HG03135 (cell line): ENCODE results near the gene CCDC127.

ENCODE experiments used
- ATAC-seq: cut with Tn5 transposase; IDR thresholded peaks from one replicate; pipeline ENCODE4 v1.9.1; 2021; ENCODE audit warnings: mild to moderate bottlenecking, moderate library complexity; ENCODE audit not compliant: unreplicated experiment

CCDC127 gene

DNA sequence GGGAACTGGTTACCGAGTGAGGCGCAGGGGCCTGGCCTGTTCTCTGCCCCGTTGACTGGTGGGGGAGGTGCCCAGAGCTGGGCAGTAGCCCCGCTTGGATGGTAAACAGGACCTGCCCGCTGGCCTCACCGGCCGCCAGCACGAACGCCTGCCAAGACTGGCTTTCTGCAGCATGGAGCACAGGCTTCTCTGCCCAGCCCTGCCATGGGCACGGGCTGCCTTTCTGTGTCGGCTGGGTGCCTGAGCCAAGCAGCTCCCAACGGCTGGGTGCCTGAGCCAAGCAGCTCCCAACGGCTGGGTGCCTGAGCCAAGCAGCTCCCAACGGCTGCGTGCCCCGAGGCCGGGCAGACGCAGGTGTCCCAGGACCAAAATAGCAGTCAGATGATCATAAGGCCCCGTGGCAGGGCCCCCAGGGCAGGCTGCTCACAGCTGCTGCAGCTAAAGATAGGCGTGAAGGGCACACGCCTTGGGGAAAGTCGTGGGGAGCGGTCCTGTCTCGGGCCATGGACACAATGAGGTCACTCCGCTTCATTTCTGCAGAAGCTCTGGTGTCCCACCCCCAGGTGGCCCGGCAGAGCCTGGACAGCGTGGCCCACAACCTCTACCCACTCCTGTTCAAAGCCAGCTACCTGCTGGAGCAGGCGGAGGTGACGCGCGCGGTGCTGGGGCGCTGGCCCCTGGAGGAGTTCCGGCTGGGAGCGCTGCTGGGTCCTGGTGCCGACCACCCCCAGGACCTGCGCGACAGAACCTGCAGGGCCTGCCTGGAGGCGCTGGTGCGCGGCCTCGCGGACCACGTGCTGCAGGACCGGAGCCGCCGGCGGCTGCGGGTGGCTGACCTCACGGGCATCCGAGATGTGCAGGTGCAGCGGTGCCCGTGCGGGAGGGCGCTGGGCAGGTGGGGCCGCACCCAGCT lies 26.7 kb downstream of the CCDC127 start, which contains the start of gene LRRC14B:
TSS of gene LRRC14B (plus strand) at position 460 of the 913 bp plus-strand sequence. CDS start at position 504, 44 bp downstream.
- ATAC-seq, result no peak

DNA sequence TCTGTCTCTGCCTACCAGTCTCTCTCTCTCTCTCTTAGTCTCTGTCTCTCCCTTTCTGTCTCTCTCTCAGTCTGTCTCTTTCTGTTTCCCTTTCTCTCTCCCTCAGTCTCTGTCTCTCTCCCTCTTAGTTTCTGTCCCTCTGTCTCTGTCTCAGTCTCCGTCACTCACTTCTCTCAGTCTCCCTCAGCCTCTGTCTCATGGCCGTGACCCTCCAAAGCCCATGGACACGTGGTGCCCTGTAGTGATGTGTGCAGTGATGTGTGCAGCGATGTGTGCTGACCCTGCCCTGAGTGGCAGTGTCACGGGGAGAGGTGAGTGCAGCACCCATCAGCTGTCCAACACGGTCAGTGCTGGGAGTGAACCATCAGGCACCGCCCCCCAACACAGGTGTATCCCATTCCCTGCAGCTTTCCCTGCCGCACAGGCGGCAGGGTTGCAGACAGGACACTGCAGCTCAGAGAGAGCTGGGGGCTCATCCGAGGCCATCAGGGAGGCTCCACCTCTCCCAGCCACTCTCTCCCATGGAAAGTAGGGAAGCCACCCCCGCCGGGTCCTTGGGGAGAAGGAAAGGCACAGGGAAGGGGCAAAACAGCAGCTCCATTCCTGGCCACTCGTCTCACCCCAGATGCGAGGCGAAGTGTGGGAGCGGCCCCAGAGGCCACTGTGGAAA lies 27.5 kb downstream of the CCDC127 start:
- no peak for ATAC-seq

DNA sequence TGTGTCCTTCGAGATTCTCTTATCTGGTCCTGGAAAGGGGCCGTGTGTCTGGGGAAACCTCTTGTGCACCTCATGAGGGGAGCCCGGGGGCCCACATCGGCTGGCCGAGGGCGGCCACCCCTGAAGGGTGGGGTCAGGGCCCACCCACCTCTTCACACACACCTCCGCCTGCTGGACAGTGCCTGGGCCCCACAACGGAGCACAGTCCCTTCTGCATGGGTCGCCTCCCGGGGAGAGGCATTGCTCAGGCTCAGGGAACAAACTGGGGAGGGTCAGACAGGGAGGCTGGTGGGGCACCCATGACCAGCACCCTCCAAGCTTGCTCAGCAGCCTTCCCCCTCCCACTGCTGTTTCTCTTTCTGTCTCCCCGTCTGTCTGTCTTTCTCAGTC lies 28.0 kb downstream of the CCDC127 start:
- no peak for ATAC-seq

DNA sequence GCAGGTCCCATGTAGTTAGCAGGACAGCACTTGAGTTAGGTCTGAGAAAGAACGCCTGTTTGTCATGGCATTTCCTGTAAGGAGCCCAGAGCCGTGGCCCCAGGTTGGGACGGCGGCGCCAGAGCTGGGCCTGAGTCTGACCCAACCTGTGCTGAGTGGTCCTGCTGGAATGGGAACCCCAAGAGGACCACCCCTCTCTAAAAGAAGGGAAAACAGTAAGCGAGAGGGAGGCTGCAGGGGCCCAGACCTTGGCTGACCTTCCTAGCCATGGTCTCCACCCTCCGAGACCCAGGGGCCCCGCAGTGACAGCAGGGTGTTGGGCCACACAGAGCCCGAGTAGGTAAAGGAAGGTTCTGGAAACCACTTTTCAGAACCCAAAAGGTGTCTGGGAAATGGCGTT lies 28.5 kb downstream of the CCDC127 start:
- no peak for ATAC-seq

DNA sequence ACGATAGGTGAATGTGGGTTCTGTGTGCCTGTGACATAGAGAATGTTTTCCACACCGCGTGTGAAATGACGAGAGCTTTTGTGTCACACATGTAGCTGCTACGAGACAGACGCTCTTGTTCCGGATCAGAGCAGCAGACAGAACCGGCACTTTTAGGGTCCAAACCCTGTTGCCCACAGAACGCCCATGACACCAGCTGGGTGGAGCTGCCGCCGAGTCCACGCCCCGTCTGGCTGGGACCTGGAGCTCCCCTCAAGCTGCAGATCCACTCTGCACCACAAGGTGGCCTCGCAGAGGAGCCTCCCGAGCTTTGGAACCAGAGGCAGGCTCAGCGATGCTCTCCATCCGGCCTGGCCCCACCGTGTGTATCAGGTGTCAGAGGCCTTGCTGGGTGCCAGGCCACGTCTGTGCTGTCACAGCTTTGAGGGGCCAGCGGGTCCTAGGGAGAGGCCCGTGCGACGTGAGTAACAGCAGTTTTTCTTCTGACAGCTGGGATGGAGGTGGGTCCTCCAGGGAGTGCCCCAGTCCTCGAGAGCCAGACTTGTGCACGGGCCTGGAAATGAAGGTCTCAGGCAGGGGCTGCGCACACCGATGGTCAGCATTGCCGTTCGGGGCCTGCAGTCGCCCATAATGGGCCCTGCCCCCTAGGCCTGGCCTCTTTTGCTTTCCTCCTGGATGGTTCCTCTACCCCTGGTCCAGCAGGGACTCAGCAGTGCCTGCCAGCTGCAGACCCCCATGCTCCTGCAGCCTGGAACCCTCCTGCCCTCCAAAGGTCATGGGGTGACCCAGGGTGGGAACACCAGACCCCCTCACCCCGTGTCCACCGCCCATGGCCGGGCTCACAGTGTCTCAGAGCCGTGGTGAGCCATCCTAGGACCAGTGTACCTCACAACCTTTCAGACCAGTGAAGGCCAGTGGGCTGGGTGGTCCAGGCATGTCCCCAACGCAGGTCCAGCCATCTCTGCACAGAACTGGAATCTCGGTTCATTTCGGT lies 29.2 kb downstream of the CCDC127 start:
- peak; percentile 85 for ATAC-seq

DNA sequence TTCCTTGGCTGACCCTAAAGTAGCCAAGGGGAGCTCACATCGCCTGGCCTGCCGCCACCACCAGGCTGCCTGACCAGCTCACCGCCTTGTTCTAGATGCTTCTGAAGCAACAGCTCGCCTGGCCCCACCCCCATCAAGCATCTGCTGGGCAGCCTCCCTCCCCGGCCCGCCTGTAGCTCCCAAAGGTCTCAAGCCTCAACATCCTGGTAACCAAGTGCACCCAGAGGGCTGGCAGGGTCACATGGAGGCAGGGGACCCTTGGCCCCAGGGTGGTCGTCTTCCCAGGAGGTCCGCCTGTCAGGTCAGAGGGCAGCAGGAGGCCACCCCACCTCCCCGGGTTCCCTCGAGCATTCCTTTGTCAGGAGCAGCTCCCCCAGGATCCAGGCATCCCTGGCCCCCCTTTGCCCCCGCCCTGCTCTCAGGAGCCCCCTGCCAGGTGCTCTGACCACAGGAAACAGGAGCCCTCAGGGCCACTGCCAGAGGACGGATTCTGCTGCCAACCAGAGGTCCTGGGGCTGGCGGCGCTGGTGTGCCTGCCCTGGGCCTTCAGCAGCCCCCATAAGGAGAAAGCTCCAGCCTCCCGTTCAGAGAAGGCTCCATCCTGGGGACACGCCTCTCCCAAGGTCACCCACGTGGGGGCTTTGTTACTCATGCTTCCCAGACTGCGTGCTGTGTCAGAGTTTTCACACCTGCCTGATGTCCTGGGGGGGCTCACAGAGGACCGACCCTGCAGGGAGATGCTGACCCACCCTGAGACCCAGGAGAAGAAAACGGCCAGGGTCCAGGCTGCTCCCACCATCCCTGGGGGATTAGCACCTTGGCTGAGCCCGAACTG lies 30.1 kb downstream of the CCDC127 start:
- no peak for ATAC-seq

DNA sequence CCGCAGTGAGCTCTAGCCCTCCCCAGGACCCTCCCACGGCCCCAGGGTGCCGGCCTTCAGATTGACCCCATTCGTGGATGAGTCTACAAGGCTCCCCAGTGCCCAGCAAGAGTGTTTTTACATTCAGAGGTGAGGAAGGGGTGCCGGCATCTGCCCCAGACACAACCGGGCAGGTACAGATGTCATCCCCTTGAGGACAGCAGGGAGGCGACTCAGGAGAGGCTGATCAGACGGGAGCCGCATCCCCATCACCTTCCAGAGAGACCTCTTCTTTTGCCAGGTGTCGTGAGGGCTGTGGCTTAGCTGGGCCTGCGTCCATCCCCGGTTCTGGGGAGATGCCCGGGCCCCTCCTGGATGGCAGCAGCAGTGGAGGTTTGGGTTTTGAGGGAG lies 30.9 kb downstream of the CCDC127 start:
- no peak for ATAC-seq

DNA sequence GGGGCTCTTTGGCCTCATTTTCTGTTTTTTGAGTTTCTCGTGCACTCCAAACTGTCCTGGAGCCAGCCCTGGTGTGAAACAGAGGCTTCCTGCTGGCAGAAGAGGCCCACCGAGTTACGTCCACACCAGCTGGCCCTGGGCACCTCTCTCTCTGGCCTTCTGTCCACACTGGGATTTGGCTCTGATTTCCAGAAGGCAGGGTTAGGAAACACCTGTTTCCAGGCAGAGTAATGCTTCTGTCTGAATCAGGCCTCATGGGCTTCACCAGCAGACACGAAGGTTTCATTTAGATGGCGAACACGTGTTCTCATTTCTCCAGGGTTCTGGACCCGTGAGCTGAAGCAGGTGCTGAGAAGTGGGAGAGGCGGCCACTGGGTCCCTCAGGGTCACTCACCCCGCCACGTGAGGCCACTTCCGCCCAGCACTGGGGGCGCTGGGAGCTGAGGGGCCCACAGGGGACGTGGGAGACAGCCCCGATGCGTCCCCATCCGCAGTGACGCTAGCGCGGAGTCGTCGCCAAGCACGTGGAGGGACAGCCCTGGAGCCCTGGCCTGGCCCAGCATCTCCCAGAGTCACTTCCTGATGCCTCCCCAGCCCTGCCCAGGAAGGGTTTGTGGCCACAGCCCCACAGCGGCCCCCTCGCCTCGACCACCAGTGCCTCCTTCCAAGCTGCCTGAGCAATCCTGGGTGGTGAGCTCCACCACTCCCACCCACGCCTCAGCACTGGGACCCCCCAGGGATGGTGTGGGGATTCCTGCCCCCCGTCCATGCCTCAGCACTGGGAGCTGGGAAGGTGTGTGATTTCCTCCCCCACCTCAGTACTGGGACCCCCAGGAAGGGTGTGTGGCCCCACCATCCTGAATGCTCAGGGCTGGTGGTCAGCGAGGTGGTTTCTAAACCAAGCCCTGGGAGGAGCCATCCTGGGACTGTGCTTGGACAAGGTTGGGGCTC lies 31.6 kb downstream of the CCDC127 start:
- no peak for ATAC-seq

DNA sequence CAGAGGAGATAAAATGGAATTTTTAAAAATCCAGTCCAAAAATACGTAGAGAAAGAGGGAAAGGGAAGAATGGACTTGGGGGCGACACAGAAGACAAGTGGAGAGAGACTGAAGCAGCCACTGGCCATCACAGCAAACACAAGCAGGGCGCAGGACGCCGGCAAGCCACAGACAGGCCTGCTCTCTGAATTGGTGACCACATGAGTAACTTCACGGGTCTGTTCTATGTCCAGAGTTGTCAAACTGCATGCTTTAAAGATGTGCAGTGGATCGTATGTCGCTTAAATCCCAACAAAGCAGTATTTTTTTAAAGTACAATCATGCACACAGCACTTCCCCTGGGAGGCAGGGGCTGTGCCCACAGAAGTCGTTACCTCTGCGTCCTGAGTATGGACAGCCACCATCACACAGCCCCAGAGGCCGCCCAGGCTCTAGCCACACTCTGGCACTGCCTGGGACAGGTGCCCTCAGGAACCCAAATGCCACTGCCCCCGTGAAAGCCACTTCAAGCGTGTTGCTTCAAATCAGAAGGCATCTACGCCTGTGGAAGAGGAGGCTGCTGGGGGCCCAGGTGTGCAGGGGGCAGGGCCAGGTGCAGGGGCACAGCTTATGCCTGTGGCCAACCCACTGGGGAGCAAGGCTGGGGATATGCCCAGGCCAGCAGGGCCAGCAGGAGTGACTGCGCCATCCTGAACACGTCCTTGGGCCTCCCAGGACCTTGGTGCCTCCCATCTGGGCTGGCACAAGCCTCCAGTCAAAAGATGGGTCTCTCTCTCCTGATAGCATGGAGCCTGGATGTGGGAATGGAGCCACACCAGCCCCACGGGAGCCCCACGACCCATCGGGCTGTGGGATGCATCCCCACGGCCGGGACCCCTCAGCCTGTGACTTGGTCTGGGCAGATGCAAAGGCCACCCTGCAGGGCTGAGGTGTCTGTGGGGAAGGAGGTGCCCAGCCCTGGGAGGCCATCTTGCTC lies 32.6 kb downstream of the CCDC127 start:
- no peak for ATAC-seq

DNA sequence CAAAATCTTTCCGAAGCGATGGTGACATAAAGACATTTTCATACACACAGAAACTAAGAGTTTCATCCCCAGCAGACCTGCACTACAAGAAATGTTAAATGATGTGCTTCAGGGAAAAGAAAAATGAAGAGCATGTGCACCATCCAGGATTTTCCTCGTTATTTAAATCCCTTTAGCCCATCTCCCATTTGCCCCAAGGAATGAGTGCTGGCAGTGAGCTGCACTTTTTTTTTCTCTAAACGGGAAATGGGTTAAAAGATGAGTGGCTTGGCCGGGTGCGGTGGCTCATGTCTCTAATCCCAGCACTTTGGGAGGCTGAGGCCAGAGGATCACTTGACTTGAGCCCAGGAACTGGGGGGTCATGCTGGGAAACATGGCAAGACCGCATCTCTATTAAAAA lies 33.5 kb downstream of the CCDC127 start:
- ATAC-seq, result no peak

DNA sequence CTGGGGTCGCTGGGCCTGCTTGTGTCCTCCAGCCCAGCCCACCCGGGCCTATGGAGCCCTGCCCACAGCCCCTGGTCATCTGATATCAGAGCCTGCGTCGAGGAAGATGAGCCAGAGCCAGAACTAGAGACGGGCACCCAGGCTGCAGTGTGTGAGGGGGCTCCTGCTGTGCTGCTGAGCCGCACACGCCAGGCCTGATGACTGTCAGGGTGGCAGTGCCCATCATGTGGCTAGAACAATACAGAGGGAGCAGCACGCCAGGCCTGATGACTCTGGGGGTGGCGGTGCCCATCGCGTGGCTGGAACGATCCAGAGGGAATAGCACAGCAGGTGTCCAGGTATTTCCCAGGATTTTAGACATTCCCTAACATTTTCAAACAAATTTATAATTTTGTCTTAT lies 35.8 kb downstream of the CCDC127 start:
- no peak for ATAC-seq

DNA sequence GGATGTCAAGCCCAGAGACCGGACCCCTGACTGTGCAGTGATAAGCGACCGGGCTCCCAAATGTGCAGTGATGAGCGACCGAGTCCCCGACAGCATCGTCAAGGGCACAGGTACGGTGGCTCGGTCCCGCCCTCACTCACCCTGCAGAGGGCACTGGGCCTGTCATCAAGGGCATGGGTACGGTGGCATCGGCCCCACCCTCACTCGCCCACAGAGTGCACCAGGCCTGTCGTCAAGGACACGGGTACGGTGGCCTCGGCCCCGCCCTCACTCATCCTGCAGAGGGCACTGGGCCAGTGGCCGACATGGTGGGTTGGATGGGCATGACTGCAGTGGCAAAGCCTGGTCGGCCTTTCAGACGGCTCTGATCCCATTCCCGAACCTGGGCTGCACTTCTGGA lies 36.4 kb downstream of the CCDC127 start:
- ATAC-seq, result no peak

DNA sequence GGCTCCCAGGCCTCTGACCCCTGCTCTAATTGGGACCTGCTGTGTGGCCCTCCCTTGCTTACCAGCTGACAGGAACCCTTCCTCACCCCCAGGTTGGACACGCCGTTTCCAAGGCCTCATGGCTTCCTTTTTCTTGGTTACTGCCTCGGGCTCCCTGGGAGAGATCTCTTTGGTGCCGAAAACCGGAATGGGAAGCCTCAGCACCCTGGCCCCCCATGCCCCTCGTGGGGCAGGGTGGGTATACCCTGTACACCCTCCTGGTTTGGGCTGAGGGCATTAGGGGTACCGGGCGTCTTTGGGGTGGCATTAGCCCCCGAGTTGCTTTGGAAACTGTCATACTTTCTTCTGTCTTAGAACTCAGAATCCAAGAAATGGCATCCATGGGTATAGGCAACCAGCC lies 36.8 kb downstream of the CCDC127 start:
- no peak for ATAC-seq

DNA sequence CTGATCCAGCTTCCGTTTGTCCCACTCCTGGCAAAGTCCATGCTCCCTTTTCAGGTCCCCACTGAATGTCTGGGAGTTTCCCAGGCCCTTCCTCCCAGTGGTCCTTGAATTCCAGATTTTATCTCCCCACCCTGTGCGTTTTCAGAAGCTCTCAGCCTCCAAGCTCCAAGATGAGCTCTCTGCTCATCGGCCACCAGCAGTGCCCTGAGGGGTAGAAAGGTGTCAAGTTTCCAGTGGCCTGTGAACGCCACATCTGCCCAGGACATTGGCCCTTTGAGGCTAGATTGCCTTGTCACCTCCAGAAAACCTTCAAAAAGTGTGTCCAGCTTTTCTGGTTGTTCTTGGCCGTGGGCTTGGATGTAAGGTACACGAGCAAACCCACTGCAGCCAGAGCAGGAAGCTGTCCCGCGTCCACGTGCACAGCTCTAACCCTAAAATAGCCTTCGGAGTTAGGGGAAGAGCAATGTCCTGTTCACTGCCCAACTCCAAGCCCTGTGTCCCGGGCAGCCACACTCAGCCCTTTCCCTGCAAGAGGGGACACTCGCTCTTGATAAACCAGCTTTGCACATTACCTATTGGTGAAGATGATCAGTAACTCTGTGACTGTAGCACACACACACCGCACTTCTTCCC lies 37.6 kb downstream of the CCDC127 start:
- ATAC-seq, result no peak

DNA sequence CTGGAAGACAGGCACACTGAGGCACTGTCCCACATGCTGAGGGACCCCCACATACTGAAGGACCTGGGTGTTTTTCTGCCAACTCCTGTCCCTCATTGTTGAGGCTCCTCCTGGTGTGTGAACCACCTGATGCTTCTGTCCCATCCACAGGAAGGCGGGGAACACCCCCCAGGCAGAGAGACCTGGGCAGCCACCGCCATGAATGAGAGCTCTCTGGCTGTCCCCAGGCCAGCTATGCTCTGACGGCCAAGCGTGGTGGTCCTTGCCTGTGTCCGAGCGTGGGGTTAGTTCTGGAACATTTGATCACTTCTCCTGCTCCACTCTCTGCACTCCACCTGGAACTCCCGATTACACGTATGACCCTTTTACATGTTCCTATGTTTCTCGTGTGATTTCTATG lies 38.6 kb downstream of the CCDC127 start:
- ATAC-seq, result no peak

DNA sequence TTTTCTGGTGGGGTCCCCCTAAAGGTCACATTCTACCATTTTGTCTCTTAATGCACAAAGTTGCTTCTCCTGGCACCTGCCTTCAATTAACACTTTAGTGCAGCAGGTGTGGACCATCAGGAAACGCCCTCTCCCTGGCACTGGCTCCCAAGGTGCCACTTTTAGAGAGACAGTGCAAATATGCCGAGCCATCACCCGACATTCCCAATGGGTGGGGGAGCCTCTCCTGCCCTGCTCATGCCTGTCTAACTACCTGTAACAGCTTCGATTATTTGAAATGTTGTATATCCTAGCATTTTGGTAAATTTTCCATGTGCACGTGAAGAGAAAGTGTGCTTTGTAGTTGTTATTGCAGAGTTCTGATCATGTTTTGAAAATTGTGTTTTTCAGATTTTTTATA lies 39.8 kb downstream of the CCDC127 start:
- no peak for ATAC-seq

DNA sequence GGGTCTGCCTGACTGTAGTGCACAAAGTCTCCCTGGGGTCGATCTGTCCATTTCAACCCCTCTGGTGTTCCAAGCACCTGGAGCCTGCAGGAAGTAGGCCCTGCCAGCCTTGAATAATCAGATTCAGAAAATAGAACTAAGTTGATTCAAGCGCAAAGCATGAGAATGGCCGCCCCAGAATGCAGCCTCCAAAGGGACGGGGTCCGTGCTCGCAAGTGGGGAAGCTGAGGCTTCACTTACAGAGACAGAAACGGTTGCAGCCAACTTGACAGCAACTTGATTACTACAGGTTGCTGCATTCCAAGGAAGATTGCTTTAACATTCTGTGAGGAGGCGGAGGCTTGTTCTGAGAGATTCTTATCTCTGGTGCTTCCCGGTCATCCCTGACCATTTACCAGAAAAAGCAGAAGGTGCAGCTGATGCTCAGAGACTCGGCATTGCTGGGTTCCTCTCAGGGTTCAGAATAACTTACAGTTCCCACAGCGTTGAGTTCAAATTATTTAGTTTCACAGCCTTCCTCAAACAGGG lies 41.6 kb downstream of the CCDC127 start:
- no peak for ATAC-seq
